Measurements from ENCODE around the gene UGT3A2. TPM values are rescaled to one million over a fixed set of nuclear protein-coding genes. Genes with fewer than 3 reads are reported as not detected.

UGT3A2 gene
- total and polyA plus RNA-seq, 2 of the 8 experiments (the other 6 are each of a cell fraction or from before 2014, with no cell fraction given) = 19.4 to 28.8 TPM

DNA sequence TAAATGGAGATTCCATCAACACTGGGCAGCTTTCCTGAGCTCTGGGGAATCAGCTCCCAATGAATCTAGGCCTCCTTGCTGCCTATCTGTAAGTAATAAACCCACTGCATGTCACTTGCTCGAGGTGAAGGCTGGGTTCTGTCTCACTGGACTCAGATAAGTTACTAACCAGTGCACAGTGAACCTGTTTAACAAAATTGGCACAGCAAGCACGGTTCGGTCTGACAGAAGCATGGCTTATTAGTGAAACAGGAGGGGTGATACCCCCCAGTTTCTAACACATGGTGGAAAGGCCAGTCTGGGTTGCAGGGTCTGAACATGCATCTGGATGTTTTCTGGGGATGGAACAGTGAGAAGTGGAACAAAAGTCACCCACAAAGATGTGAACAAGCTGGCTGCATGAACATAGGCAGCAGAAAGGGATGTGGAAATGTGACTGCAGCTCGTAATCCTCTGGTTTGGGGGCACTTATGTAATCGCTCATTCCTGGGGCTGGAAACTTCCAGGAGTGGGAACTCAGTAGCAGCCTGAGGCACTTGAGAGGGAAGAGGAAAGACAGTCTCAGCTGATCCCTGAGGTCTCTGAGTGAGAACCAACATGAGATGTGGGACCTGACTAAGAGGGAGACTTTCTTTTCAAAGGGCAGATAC lies 37.7 kb downstream of the UGT3A2 start:
- WGBS, 2 experiments (ENCODE audit: extremely low coverage in 1 of 2, insufficient coverage in 1 of 2, insufficient read length in 1 of 2, insufficient replicate concordance in 2 of 2, low coverage in 1 of 2, low lambda C conversion rate in 2 of 2, missing lambda C conversion rate in 1 of 2) = 92% methylated on average over 5 of the region's 5 CpGs; no CpG with 5 or more reads in 1 of the 2 experiments
- Histone ChIP-seq H2BK12ac (ENCODE audit: low read depth, low read length) (no peak overlapping the region), H2BK5ac (ENCODE audit: low read depth, low read length) (no peak overlapping the region), H3K79me1 (ENCODE audit: low read depth, low read length) (no peaks in the 10 kb centered on the region), H4K5ac (ENCODE audit: insufficient read length, low read depth, low read length) (no peak overlapping the region), H3K56ac (replicated peaks; ENCODE audit: insufficient read length, low read depth, low read length) (no peak overlapping the region), H3K14ac (ENCODE audit: insufficient read length) (no peak overlapping the region), H3K4me3 (ENCODE audit: extremely low read depth in 1 of 4, insufficient read depth in 2 of 4, low read depth in 3 of 4, low read length in 4 of 4) (no peak overlapping the region), H4K8ac (ENCODE audit: extremely low read depth, insufficient read depth, low read length) (no peak overlapping the region), H3K23ac (ENCODE audit: insufficient read length) (no peak overlapping the region), H2BK15ac (ENCODE audit: low read length) (no peak overlapping the region), H2BK120ac (replicated peaks; ENCODE audit: low read depth, low read length) (no peak overlapping the region), H3K18ac (ENCODE audit: extremely low read depth, low read length) (no peak overlapping the region), H3K9me3 (ENCODE audit: insufficient read depth in 2 of 2, low read depth in 1 of 2, low read length in 1 of 2) (peaks cover 2 to 7% of the 10 kb centered on the region in 2 experiments; a peak in 2 of 4 replicates), H3K9ac (replicated peaks in 1 of 4; ENCODE audit: extremely low read depth in 1 of 4, low read depth in 3 of 4, low read length in 3 of 4) (no peak overlapping the region), H2BK20ac (ENCODE audit: low read length) (no peak overlapping the region), H4K91ac (replicated peaks; ENCODE audit: insufficient read length, low read length) (no peak overlapping the region), H3K4ac (replicated peaks; ENCODE audit: insufficient read length, low read depth, low read length) (no peak overlapping the region), H3K36me3 (ENCODE audit: control insufficient read depth in 2 of 4, insufficient read depth in 4 of 4, low read length in 3 of 4) (no peaks in the 10 kb centered on the region), H2AK5ac (ENCODE audit: low read depth, low read length) (no peak overlapping the region), H4K20me1 (replicated peaks in 1 of 2; ENCODE audit: control insufficient read depth in 1 of 2, insufficient read depth in 2 of 2, low read length in 2 of 2) (no peaks in the 10 kb centered on the region), H3K4me1 (replicated peaks in 1 of 4; ENCODE audit: control insufficient read depth in 3 of 4, insufficient read depth in 4 of 4, low read length in 3 of 4) (no peaks in the 10 kb centered on the region), H3K79me2 (ENCODE audit: control insufficient read depth in 1 of 2, insufficient read depth in 2 of 2, low read length in 2 of 2) (no peaks in the 10 kb centered on the region), H3K23me2 (ENCODE audit: low read depth, low read length) (no peaks in the 10 kb centered on the region), H3K4me2 (ENCODE audit: insufficient read depth in 1 of 2, low read depth in 2 of 2, low read length in 2 of 2) (no peak overlapping the region), H2AFZ (ENCODE audit: low read length) (no peak overlapping the region), H3K27me3 (replicated peaks in 1 of 4; ENCODE audit: control insufficient read depth in 3 of 4, extremely low read depth in 1 of 4, insufficient read depth in 3 of 4, low read length in 3 of 4) (no peaks in the 10 kb centered on the region), H3K27ac (ENCODE audit: low read depth, low read length) (no peak overlapping the region)
- ChIA-PET CTCF (ENCODE audit: partially characterized antibody) (interaction anchor here (1.5 kb wide), 1 partner anchor 39 kb away, joined by 4 read pairs; no protein-coding TSS in a partner anchor), POLR2A (ENCODE audit: partially characterized antibody) (no interaction called here)
- DNase-seq (ENCODE audit: low read depth in 1 of 2, low spot score in 2 of 2) (no peak), FAIRE-seq (no peak)
- TF ChIP-seq BCL11A (IDR thresholded peaks at IDR 0.05; ENCODE audit: low read depth in 2 of 2, low read length in 2 of 2) (no peak), HDAC6 (IDR thresholded peaks at IDR 0.05; ENCODE audit: low read depth, low read length) (no peak), SP4 (IDR thresholded peaks at IDR 0.05; ENCODE audit: low read length) (no peak), SIN3A (conservative IDR thresholded peaks at IDR 0.05 in 1 of 2, IDR thresholded peaks at IDR 0.05 in 1 of 2; ENCODE audit: low read depth in 1 of 2, low read length in 2 of 2) (no peak), SP1 (IDR thresholded peaks at IDR 0.05; ENCODE audit: low read depth, low read length) (no peak)
- TF ChIP-seq, protein P1, sequence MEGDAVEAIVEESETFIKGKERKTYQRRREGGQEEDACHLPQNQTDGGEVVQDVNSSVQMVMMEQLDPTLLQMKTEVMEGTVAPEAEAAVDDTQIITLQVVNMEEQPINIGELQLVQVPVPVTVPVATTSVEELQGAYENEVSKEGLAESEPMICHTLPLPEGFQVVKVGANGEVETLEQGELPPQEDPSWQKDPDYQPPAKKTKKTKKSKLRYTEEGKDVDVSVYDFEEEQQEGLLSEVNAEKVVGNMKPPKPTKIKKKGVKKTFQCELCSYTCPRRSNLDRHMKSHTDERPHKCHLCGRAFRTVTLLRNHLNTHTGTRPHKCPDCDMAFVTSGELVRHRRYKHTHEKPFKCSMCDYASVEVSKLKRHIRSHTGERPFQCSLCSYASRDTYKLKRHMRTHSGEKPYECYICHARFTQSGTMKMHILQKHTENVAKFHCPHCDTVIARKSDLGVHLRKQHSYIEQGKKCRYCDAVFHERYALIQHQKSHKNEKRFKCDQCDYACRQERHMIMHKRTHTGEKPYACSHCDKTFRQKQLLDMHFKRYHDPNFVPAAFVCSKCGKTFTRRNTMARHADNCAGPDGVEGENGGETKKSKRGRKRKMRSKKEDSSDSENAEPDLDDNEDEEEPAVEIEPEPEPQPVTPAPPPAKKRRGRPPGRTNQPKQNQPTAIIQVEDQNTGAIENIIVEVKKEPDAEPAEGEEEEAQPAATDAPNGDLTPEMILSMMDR (IDR thresholded peaks at IDR 0.05; ENCODE audit: control extremely low read depth in 1 of 3, insufficient read depth in 1 of 3, low read depth in 1 of 3, low read length in 3 of 3) = no peak
- TF ChIP-seq, protein P2, sequence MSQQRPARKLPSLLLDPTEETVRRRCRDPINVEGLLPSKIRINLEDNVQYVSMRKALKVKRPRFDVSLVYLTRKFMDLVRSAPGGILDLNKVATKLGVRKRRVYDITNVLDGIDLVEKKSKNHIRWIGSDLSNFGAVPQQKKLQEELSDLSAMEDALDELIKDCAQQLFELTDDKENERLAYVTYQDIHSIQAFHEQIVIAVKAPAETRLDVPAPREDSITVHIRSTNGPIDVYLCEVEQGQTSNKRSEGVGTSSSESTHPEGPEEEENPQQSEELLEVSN (IDR thresholded peaks at IDR 0.05) = no peak

Data from H1 (cell line).